Stimulated activated CD8-positive, alpha-beta memory T cell treated with anti-CD3 and anti-CD28 coated beads, Interleukin-4, amount 100 ng/mL, for 1 hour (primary cell): ENCODE measurements around the gene VLDLR.

Source experiments
- DNase-seq, 2 donors: peaks; one replicate each; pipeline ENCODE4 v3.0.0-alpha.2; 2020; ENCODE audit warnings: low read depth in 2 of 2, low spot score in 1 of 2

VLDLR gene

DNA sequence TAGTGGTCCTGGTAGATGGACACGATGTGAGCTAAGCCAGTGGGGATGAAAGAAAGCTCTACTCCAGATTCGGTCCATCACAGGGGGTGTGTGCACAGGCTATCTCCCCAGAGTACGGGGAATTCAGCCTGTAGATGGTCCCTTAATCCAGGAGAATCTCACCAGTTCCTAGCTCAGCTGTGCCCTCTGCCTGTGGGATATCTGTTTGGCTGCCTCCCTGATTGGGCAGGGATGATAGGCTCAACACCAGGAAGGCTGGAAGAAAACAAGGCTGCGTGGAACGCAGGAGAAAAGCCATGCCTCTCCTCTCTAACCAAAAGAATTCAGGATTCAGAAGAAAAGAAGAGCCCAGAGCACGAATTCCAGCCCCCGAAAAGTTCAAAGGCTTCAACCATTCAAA is 40.9 kb downstream of the VLDLR start:
- no peak for DNase-seq

DNA sequence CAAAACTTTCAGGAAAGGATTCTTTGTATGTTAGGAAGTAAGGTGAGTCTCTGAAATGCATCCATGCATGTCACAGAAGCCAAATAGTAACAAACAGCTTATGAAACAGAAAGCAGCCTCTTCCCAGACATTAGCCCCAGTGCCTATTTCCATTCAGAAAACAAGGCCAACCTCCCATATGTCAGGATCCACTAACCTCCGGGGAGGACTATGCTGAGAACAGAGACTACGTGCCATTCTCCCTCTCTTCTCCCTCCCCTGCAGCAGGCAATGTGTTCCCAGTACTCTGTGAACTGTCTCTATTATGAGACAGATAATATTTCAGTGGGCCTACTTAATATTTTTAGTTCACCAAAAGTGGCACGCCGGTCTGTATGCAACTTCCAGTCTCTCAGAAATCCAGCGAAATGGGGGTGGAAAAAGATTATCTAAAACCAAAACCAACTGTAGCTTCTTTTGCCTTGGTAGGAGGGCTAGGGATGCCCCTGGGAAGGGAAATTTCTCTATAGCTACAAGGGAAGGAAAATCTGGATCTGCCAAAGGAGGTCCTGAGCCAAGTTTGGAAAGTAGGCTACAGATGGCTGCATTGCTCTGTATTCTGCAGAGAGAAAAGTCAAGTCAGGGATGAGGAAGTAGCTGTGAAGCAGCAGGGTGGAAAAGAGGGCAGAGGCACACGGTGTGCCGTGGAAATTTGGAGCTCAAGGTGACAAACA is 42.0 kb downstream of the VLDLR start:
- no peak for DNase-seq

DNA sequence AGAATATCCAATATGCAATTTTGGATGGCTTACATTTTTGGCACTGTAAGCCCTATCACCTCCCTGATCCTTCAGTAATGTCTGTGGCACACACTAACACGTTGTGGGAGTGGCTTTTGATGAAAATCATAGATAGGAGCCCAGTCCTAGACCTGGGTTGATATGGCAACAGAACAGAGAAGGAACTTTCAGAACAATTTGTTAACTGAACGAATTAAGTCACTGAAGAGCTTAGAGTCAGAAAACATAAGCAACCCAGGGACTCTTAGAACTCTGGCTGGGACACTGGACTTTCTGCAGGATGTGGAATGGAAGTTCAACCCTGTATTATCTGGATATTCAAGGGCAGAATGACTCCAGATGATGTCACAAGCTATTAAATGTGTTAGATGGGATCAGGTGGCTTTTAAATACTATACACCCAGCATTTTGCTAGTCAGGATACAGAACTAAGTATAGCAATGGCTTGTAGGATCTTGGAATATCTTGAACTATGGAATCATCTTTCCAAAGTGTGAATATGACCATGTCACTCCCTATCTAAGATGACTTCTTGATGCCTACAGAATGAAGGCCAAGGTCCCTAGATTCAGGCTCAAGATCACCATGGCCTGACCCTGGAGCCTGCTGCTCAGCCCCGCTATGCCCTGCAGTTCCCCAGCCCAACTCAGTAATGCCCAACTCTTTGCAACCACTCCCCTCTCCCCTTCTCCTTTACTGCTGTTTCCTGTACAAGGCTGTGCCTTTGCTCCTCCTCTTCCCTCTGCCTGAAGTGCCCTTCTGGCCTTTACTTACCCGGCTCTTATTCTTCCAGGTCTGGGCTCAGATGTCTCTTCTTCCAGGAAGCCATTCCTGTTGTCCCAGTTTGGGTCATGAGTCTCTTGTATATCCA is 42.8 kb downstream of the VLDLR start:
- no peak for DNase-seq

DNA sequence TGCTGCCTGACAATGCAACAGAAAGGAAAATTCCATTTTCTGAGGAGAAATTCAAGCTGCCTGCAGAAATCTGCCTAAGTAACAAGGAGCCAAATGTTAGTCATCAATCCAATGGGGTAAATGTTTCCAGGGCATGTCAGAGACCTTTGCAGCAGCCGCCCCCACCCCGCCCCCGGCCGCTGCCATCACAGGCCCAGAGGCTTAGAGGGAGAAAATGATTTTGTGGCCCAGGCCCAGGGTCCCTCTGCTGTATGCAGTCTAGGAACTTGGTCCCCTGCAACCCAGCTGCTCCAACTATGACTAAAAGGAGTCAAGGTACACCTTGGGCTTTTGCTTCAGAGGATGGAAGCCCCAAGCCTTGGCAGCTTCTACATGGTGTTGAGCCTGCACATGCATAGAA is 45.0 kb downstream of the VLDLR start:
- DNase-seq = no peak

GRCh38 chr9:2673161-2673560 is 51.6 kb downstream of the VLDLR start:
- no peak for DNase-seq

DNA sequence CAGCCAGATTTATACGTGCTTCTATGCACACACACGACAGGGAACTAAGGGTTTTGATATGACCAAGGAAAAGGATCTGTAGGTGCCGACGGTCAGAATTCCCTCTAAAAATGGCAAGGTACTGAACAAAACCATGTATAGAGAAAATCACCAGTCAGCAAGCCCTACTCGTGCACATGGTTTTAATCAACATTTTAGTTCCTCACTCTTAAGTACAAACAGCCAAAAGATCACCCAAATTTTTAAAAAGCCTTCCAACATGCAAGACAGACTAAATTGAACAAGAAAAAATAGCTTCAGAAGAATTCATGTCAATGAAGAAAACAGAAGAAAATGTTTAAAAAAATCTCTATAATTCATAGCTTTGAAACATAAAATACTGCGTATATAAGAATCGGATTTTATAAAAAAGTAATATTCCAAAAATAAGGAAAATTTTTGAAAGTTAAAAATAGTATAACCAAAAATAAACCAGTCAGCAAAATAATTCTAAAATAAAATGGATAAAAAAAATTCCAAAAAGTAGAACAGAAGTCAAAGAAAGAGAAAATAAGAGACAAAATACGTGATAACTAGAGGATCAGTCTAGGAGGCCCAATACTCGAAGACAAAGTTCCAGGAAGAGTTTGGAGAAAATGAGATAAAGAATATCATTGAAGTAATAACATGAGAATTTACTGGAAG is 52.7 kb downstream of the VLDLR start:
- DNase-seq = no peak

DNA sequence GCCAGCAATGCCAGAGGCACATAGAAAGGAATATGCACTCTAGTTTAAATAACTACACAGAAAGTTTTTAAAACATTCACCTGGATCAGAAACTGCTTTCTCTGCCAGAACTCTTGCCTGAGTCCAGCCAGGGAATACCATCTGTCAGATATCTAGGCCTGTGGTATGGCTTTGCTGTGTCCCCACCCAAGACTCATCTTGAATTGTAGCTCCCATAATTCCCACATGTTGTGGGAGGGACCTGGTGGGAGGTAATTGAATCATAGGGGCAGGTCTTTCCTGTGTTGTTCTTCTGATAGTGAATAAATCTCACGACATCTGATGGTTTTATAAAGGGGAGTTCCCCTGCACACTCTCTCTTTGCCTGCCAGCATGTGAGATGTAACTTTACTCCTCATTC is 54.2 kb downstream of the VLDLR start:
- DNase-seq = no peak

GRCh38 chr9:2676466-2676865 is 54.9 kb downstream of the VLDLR start:
- no peak for DNase-seq

GRCh38 chr9:2677915-2678889 is 56.6 kb downstream of the VLDLR start:
- no peak for DNase-seq

DNA sequence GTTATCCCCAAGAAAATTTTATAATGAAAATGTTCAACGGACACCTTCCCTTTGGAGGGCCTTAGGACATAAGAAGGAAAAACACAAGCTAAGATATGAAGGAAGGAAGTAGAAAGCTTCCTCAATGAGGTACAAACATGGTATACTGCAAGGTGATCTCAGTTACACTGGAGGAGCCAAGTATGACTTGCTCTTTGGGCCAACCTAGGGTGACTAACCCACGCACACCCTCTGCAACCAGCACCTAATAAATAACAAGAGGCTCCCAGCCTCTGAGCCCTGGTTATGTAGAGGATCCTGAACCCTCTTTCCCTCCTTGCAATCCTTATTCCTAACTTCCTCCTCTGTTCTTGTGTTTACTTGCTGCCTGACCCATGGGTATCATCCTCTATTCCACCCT is 57.4 kb downstream of the VLDLR start:
- DNase-seq = no peak

DNA sequence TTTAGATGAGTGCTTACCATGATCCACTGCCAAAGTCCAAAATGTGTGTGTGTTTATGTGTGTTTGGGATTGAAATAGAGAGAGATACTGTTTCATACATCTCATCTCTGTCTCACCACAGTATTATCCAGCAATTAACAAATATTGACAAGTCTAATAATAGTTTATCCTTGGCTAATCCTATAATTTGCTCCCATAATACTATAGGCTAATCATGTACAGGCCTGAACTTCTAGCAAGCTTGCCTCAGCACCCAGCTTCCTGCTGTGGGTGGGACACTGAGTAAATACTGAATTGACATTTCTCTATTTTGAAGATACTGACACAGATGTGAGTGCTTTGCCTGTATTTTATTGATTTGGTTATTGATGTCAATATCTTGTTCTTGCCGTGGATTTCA is 60.4 kb downstream of the VLDLR start:
- DNase-seq = no peak

DNA sequence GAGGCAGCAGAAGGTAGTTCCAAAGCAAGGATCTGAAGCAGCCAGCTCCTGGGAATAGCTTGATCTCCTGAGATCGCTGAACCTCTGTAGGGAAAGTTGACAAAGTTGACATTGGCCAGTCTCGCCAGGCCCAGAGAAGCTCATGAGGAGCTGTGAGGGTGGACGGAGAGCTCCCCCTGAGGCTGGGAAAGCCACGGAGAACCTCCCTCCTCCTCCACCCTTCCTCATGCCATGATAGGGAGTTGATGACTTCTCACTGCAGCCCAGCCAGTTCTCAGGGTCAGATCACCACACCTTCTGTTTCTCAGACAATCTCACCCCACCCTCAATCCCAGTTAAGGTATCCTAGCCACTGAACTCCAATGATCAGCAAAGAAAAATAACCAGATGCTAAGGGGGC is 65.3 kb downstream of the VLDLR start:
- DNase-seq = no peak

DNA sequence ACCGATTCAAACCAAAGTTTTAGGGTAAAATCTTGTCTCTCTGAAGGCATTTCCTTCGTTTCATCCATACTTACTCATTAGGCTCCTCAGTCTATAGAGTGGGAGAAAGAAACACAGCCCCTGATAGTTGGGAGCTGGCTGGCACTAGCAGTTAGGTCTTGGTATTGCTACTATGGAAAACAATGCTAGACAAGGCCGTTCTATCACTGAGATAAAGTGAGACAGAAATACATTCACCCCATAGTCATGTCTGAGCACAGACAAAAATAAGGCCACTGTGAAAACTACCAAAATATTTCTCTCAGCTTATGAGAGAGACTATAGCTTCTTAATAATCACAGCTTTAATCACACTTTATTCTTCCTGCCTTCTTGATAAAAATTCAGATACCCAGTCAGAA is 67.0 kb downstream of the VLDLR start:
- DNase-seq = no peak

DNA sequence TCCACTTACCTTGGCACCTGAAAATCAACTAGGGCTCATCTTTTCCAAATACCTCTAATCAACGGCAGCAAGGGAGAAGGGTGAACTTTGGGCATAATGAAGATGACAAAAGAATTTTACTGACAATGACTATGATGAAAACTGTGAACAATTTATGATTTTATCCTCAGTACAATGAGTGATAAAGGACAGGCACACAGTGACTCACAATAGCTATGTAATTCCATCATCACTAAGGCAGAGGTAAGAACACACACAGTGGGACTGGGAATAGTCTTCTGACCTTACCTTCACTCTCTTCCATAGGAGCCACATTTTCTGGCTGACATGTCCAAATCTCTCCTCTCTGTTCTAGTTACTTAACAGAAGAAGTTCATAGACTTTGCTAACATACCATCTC is 69.6 kb downstream of the VLDLR start:
- no peak for DNase-seq

DNA sequence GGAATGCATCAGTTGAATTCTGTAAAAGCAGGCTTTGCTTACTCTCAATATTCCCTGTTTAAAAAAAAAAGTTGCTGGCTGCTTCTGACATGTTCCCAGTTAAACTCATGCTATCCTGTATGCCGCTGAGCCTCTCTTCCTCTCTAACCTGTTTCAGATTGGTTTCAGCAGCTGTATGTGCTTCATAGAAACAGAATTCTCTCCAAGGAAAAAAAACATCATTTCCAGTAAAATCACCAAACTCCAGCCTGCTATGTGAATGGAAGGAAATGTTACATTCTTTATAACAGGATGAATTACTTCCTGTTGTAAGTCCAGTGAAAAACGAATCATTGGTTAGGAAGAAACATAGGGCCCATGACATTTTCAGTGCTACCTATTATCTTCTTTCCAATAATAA is 70.0 kb downstream of the VLDLR start:
- DNase-seq = no peak

DNA sequence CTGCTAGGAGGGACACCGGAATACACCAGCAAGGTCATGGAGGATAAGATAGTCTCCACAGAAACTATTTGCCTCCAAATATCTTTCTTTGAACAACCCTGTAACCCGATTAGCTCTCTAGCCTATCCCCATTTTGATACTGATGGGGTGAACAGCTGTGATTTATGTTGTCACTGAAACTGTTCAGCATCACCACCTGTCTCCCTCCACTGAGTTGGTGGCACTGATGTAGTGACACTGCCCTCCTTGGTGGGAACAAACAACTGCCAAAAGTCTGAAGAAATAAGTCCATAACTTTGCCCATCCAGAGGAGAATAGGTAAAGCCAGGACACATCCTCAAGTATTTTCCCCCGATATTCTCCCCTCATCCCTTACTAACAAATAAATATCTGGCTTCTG is 71.5 kb downstream of the VLDLR start:
- DNase-seq = no peak

DNA sequence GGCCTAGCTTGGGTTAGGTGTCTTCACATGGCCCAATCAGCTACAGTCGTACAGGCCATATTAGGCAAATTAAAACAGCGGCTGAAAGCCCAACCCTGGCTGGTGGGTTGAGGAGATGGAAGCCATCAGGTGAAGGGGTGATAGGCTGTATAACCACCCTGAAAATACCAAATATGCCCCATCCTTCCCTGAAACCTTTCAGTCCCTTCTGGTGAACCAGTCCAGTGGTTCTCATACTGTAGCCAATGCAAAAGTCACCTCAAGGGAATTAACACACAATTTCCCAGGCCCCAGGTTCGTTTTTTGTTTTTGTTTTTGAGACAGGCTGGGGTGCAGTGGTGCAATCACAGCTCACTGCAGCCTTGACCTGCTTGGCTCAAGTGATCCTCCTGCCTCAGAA is 75.9 kb downstream of the VLDLR start:
- DNase-seq = no peak

DNA sequence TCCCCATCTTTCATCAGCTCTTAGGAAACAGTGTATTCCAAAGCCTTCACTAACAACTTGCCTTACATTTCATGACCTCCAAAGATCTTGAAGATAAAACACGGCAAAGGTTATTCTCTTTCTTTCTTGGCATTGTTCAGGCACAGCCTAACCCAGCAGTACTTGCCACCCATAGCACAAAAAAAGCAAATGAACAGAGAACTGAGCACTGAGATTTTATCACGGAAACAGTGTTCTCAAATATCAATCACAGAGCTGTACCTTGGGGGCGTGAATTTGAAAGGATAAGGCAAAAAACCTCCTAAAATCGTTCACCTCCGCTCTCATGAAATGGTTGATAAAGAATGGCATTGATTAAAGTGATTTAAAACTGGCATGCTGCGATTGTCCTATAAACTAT is 78.8 kb downstream of the VLDLR start:
- DNase-seq = no peak

- DNase-seq = no peak
Observed at GRCh38 chr9:2700909-2701550, 79.4 kb downstream of the VLDLR start.

GRCh38 chr9:2704504-2704903 is 82.9 kb downstream of the VLDLR start:
- DNase-seq = no peak
